HG03442 (cell line): ENCODE results near the gene PCYOX1L.
A peak's percentile ranks its signal among the peaks of the same experiment; 100 is the strongest.

Source experiments
- ATAC-seq: cut with Tn5 transposase; IDR thresholded peaks from one replicate; pipeline ENCODE4 v1.9.1; 2021; ENCODE audit warnings: mild to moderate bottlenecking, moderate library complexity; ENCODE audit not compliant: unreplicated experiment

The PCYOX1L gene

DNA sequence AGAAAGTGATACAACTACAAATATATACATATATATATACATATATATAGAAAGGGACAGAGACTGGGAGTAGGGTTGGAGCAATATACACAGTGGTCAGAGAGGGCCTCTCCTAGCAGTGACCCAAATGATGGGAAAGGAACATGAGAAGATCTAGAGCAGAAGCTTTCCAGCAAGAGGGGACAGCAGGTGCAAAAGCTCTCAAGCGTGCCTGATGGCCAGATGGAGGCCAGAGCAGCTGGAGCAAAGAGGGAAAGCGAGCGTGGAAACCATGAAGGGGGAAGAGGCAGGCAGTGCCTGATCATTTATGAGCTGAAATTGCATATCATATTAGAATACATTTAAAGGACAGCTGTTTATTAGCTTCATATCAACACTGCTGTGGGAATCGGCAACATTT is 20.1 kb upstream of the PCYOX1L start:
- ATAC-seq: no peak

DNA sequence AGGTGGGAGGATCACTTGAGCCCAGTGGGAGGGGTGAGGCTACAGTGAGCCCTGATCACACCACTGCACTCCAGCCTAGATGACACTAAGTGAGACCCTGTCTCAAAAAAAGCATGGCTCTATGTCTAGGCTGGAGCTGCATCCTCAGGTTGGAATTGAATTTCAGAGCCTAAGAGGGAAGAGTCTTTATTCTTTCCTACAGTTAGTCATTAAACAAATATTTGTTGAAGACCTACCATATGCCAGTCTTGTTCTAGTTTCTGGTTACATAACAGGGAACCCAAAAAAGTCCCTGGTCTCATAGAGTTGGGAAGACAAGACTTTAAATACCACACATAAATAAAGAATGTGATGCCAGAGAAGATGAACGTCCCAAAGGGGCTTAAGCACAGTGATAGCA is 19.5 kb upstream of the PCYOX1L start:
- no peak for ATAC-seq

DNA sequence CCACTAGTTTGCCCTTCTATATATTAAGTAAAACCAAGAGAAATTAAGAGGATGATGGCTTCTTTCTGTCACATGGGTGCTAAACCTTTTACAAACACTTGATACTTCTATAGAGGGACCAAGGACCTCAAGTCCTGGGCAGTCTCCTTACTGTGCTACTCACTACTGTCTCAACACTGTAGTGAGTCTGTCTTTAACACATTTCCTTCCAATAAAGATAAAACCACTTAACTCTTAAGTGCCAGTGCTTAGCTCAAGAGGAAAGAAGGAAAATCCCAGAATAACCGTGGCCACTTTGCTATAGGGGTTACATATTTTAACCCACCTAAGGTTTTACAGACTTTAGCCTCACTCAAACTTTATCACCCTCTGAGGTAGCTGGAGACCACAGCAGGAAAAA is 16.9 kb upstream of the PCYOX1L start:
- no peak for ATAC-seq

- no peak for ATAC-seq
These were observed 16.0 kb upstream of the PCYOX1L start for GRCh38 chr5:149341876-149342275.

GRCh38 chr5:149344151-149344550 is 13.7 kb upstream of the PCYOX1L start:
- ATAC-seq: no peak

GRCh38 chr5:149345147-149345891 is 12.5 kb upstream of the PCYOX1L start, which contains the start of gene GRPEL2:
GRPEL2 (plus strand) TSS chr5:149345499; CDS start chr5:149345540, 41 bp downstream.
- peak; percentile 96 for ATAC-seq

DNA sequence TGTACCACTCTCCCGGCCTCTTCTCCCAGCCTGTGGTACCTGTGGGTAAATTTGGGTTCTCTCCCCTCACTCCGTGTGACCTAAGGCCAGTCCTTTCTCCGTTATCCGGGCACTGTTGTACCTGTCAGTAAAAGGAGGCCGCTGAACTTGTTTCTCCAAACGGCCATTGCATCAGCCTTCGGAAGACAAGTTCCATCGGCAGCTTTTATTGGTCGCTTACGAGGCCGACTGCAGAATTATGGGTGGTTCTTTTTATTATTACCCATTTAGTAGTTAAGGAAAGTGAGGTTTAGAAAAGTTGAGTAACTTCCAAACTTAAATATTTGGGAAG is 12.0 kb upstream of the PCYOX1L start:
- ATAC-seq: peak; percentile 8

- ATAC-seq: no peak
These were observed 9.3 kb upstream of the PCYOX1L start for GRCh38 chr5:149348518-149348917.

DNA sequence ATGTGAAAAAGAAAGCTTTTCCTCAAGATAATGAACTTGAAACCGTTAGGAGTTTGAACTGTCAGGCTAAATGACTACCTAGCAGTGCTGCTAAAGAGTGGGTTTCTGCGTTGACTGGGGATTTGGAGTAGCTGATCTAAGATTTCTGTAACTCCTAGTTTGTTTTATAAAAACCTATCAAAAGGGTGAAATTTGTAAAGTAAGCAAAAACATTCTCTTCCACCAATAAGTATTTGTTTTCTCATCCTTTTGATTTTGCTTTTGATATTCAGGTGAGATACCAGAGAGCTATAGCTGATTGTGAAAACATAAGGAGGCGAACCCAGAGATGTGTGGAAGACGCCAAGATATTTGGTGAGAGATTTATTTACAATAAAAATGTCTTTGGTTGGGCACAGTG is 8.5 kb upstream of the PCYOX1L start:
- no peak for ATAC-seq

- ATAC-seq: no peak
These were observed 5.7 kb upstream of the PCYOX1L start for GRCh38 chr5:149352169-149352568.

GRCh38 chr5:149353911-149354310 is 3.9 kb upstream of the PCYOX1L start:
- ATAC-seq: no peak

DNA sequence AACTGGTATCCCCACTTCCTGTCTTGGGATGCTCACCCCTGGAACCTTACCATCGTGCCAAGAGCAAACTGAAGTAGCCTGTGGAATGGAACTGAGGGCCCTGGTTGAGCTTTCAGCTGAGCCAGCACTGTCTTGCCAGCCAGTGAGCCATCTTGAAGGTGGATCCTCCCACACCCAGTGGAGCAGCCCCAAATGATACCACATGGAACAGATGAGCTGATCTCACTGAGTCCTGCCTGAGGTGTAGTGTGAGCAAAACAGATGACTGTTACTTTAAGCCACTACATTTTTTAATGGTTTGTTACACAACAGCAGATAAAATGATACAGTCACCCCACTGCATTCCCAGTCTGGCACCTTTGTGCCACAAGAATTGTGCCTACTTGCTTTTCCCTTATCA is 2.2 kb upstream of the PCYOX1L start:
- no peak for ATAC-seq

DNA sequence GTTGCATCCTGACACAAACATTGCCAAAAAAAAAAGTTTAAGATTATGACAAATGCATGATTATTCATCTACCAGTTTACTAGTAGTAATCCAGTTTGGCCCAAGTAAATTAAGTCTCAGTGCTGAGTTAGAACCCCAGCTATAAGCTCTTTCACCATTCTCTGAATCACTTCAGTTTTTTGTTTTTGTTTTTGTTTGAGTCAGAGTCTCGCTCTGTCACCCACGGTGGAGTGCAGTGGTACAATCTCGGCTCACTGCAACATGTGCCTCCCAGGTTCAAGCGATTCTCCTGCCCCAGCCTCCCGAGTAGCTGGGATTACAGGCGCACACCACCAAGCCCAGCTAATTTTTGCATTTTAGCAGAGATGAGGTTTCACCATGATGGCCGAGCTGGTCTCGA is 1.5 kb upstream of the PCYOX1L start:
- ATAC-seq: no peak

GRCh38 chr5:149358294-149358651 is 427 bp downstream of the PCYOX1L start:
- no peak for ATAC-seq

DNA sequence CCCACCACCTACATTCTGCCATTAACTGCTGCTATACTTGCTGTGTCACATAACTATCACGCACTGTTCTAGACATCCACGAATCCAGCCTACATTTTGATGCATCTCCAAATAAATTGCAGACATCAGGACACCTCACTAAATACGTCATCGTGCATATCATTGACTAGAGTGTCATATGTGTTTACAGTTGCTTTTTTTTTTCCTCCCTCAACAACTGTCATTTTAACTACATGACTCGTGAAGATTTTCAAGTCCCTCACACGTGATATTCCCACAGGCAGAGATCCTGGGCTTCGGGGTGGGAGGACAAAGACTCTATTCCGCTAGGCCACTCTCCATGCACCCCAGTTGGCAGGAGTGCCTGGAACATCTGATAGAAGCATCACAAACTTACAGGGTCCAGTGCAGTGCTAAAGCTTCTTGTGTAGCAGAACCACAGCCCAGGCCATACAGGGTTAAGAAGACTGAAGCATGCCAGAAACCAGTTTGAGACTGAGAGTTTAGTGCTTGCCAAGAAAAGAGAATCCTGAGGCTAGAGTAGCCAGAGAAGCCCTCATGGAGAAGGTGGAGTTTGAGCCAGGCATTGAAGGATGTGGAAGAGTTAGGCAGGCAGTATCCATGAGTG is 1.1 kb downstream of the PCYOX1L start:
- no peak for ATAC-seq

DNA sequence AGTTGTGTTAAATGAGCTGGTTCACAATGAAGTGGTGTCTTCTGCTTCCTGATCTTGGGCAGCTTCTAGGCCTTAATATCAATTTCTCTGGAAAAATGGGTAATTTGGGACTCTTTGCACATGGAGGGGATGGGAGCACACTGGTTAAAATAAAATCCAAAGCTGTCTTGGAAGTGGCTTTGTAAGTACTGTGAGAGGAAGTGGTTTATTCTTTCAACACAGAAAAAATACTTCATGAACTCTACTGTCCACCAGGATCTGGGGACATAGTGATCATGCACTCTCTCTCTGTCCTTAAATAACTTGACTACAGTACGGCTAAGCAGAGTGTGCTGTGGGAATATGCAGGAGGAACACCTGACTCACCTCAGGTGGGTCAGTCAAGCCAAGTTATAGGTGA is 2.4 kb downstream of the PCYOX1L start:
- ATAC-seq: no peak

- ATAC-seq: no peak
These were observed 4.7 kb downstream of the PCYOX1L start for GRCh38 chr5:149362541-149362940.

- ATAC-seq: no peak
These were observed 5.5 kb downstream of the PCYOX1L start for GRCh38 chr5:149363358-149363757.

DNA sequence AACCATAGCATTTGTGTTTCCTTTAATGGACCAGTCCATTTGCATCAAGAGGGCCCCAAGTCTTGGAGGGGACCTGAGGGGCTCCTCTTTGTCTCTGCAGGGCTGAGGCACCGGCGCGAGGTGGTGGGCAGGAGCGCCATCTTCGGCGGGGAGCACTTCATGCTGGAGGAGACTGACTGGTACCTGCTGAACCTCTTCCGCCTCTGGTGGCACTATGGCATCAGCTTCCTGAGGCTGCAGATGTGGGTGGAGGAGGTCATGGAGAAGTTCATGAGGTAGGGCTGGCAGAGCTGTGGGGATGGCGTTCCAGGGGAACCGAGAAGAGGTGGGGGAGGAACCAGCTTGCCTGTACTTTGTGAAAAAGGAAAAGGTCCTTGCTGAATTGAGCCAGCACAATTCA is 6.1 kb downstream of the PCYOX1L start:
- ATAC-seq: no peak

DNA sequence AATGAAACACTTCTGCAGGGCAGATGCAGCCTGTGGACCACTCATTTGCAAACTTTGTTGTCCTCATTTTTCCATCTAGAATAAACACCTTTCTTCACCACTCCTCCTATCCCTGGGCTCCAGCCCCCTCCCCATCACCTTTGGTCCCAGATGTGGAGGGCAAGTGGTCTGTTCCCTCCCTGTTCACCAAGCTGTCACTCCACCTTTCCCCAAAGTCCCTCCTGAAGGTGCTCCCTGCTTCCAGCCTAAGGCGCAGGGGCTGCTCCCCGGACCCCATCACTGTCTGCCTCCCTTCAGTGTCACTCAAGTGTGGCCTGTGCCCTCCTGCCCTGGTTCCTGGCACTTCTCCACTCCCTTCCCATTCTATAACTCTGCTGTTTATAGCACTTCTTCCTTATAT is 6.9 kb downstream of the PCYOX1L start:
- no peak for ATAC-seq

- ATAC-seq: no peak
These were observed 7.6 kb downstream of the PCYOX1L start for GRCh38 chr5:149365418-149365817.

- no peak for ATAC-seq
These were observed 8.4 kb downstream of the PCYOX1L start for GRCh38 chr5:149366169-149366729.
